Erythroblast (primary cell): ENCODE data around the gene SPRR3.

ENCODE experiments used
- GATA1 ChIP-seq: IDR thresholded peaks from 2 replicates; pipeline ENCODE4 v1.6.1; 2011; ENCODE audit warnings: low read depth, mild to moderate bottlenecking, control low read depth, low read length, moderate library complexity
- POLR2A ChIP-seq: IDR thresholded peaks from 2 replicates; pipeline ENCODE4 v1.6.1; 2011; ENCODE audit warnings: mild to moderate bottlenecking, low read length

- no peak for TF ChIP-seq POLR2A
- TF ChIP-seq GATA1, result no peak
These were observed 33.7 kb downstream of the SPRR3 start for GRCh38 chr1:153035211-153035610.
